ENCODE data around the gene CRYBG1.

The CRYBG1 gene

GRCh38 chr6:106490030-106490429 lies 129.5 kb downstream of the CRYBG1 start:
- H3K4me3 ChIP-seq (ENCODE audit: low read depth, low read length) = no peak overlapping the region
- TF ChIP-seq, protein P1, sequence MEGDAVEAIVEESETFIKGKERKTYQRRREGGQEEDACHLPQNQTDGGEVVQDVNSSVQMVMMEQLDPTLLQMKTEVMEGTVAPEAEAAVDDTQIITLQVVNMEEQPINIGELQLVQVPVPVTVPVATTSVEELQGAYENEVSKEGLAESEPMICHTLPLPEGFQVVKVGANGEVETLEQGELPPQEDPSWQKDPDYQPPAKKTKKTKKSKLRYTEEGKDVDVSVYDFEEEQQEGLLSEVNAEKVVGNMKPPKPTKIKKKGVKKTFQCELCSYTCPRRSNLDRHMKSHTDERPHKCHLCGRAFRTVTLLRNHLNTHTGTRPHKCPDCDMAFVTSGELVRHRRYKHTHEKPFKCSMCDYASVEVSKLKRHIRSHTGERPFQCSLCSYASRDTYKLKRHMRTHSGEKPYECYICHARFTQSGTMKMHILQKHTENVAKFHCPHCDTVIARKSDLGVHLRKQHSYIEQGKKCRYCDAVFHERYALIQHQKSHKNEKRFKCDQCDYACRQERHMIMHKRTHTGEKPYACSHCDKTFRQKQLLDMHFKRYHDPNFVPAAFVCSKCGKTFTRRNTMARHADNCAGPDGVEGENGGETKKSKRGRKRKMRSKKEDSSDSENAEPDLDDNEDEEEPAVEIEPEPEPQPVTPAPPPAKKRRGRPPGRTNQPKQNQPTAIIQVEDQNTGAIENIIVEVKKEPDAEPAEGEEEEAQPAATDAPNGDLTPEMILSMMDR (IDR thresholded peaks at IDR 0.05; ENCODE audit: insufficient read depth, low read depth, low read length, missing control alignments) = no peak
- DNase-seq (ENCODE audit: low read depth) = no peak

- TF ChIP-seq, protein P1 (IDR thresholded peaks at IDR 0.05; ENCODE audit: insufficient read depth, low read depth, low read length, missing control alignments) = no peak
- no peak for DNase-seq (ENCODE audit: low read depth)
- H3K4me3 ChIP-seq (ENCODE audit: low read depth, low read length) = no peak overlapping the region
These were observed 129.9 kb downstream of the CRYBG1 start for GRCh38 chr6:106490436-106490835.

DNA sequence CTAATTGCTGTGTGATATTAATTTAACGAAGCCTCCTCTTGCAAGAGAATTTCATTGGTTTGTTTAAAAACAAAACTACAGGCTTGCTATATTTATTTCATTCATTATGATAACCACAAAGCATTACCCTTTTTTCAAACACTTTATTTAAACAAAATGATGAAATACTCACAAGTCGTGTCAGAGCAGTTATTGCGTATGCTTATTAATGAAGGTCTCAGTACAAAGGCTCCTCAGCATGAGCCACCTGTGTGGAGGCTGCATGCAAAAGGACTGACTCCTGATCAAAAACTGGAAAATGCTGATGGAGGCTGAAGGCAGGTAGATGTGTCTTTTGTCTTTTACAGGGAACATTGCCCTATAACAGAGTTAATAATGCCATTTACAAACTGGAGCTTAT lies 130.5 kb downstream of the CRYBG1 start:
- TF ChIP-seq, protein P1 (IDR thresholded peaks at IDR 0.05; ENCODE audit: insufficient read depth, low read depth, low read length, missing control alignments) = no peak
- no peak for DNase-seq (ENCODE audit: low read depth)
- no peak overlapping the region for H3K4me3 ChIP-seq (ENCODE audit: low read depth, low read length)

- TF ChIP-seq, protein P1 (IDR thresholded peaks at IDR 0.05; ENCODE audit: insufficient read depth, low read depth, low read length, missing control alignments) = no peak
- no peak overlapping the region for H3K4me3 ChIP-seq (ENCODE audit: low read depth, low read length)
- no peak for DNase-seq (ENCODE audit: low read depth)
These were observed 134.5 kb downstream of the CRYBG1 start for GRCh38 chr6:106495014-106495413.

- H3K4me3 ChIP-seq (ENCODE audit: low read depth, low read length) = no peak overlapping the region
- DNase-seq (ENCODE audit: low read depth) = no peak
- TF ChIP-seq, protein P1 (IDR thresholded peaks at IDR 0.05; ENCODE audit: insufficient read depth, low read depth, low read length, missing control alignments) = no peak
These were observed 136.3 kb downstream of the CRYBG1 start for GRCh38 chr6:106496823-106497222.

DNA sequence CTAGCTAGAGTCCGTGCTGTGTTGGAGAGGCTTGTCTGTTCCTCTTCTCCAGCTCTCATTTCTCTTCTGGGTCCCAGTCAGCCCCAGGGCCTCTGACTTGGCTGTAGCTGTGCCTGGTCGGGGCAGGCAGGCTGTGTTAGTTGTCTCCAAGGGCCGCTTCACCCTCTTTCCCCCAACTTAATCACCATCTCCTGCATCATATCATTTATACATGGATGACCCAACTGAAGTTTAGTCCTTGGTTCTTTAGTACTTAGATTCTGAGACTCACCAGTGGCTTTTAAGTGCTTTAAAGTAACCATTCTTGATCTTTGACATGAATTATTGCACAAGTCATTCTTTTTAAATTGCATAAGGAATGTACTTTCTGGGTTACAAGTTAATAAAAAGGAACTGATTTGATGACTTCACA lies 141.4 kb downstream of the CRYBG1 start:
- DNase-seq (ENCODE audit: low read depth) = no peak
- no peak overlapping the region for H3K4me3 ChIP-seq (ENCODE audit: low read depth, low read length)
- TF ChIP-seq, protein P1 (IDR thresholded peaks at IDR 0.05; ENCODE audit: insufficient read depth, low read depth, low read length, missing control alignments) = no peak

GRCh38 chr6:106502559-106502958 lies 142.0 kb downstream of the CRYBG1 start:
- TF ChIP-seq, protein P1 (IDR thresholded peaks at IDR 0.05; ENCODE audit: insufficient read depth, low read depth, low read length, missing control alignments) = no peak
- no peak overlapping the region for H3K4me3 ChIP-seq (ENCODE audit: low read depth, low read length)

More at GRCh38 chr6:106502559-106502958, 142.0 kb downstream of the CRYBG1 start:
- DNase-seq (ENCODE audit: low read depth) = no peak

All from GM12865 (cell line).